G401.6 (cell line): Measurements from ENCODE around the gene CFAP99.

Experiments
- FAIRE-seq: peaks from 2 replicates; lab custom pipeline; 2012; peaks lifted over from hg19 to GRCh38; lab: Jason Lieb, UNC

Gene CFAP99

GRCh38 chr4:2390784-2391421 lies 27.9 kb upstream of the CFAP99 start:
- FAIRE-seq, result no peak

DNA sequence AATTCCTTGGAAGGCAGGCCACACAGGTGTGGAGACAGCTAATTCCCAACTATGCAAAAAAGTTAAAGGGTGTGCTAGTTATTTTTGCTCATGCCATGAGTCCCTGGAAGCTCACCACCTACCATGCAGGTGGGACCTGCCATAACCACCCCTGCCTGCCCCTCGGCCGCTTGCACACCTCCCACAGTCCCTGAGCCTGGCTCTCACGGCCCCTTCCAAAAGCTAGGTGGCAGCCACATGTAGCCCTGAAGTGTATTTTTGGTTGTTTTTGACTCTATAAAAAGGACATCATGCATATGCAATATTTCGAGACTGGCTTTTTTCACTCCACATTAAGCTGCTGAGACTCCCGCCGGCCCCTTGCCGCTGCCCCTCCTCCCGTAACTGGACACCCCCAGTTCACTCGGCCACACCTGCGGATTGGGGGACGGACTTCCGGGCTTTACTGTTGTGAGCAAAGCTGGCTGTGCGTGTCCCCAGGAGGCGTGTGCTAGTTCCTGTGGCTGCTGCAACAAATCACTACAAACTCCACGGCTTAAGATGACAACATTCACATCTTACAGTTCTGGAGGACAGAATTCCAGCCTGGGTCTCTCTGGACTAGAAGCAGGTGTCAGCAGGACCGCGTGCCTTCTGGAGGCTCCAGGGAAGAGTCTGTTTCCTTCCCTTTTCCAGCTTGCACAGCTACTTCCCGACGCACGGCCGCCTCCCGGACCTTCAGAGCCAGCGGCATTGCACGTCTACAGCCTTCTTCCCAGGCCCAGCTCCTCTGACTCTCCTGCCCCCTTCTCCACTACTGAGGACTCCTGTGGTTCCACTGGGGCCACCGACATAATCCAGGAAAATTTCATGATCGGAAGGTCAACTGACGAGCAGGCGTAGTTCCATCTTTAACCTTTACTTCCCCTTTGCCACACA lies 25.1 kb upstream of the CFAP99 start:
- FAIRE-seq, result no peak

DNA sequence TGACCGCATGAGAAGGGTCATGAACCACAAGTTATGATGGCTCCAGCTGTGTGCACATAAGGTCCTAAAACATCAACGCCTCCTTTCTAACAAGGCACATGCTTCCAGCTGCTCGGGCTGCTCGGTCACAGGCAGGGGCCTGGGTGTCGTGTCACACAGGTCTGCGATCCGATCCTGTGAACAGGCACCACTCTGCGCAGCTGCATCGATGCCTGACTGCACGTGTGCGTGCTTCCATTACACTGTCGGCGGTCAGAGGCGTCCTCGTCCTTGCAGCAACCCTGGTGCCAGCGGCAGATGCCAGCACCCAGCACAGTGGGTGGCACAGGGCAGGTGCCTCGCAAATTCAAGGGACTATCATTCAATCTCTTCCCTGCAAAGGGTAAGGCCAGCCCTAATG lies 24.2 kb upstream of the CFAP99 start:
- FAIRE-seq, result no peak

DNA sequence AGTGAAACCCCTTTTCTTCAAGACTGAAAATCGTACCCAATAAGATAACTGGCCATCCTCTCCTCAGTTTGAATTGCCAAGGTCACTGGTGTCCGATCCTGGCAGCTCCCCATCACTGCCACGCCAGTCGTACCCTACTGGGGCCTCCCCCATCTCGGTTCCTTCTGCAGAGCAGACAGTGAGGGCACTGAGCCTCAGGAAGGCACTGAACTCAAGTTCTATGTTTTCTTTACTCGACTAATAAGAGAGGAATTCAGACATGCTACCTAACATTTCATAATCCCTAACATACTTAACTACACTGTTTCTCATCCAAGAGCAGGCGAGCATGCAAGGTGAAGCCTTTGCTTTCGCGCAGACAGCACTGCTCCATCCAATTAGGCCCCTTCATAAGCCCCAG lies 23.7 kb upstream of the CFAP99 start:
- FAIRE-seq, result no peak

GRCh38 chr4:2395584-2395983 lies 23.2 kb upstream of the CFAP99 start:
- FAIRE-seq, result no peak

GRCh38 chr4:2396781-2397368 lies 21.9 kb upstream of the CFAP99 start:
- no peak for FAIRE-seq

- no peak for FAIRE-seq
Measured at GRCh38 chr4:2397596-2398379, 21.0 kb upstream of the CFAP99 start.

GRCh38 chr4:2399216-2399615 lies 19.5 kb upstream of the CFAP99 start:
- no peak for FAIRE-seq

DNA sequence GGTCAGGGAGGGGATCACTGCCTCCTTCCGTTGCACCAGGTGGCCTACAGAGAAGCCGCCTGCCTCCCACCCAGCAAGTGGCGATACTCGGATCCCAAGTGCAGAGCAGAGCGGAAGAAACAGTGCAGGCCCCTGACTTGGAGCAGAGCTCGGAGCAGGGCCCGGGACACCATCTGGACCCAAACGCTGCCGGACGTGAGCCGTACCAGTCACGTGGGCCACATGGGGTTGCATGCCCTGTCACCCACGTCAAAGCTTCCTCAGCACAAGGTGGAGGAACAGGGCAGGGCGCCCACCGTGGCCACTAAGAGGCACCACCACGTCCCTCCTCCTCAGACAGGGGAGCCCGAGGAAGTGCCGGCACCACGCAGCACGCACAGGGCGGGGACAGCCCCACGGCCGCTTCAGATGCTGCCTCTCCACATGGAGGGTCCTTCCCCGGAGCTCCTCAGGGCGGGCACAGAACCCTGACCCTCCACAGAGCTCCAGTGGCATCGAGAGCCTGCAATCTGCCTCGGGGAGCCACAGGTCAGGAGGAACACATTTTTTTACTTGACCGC lies 19.0 kb upstream of the CFAP99 start:
- no peak for FAIRE-seq

DNA sequence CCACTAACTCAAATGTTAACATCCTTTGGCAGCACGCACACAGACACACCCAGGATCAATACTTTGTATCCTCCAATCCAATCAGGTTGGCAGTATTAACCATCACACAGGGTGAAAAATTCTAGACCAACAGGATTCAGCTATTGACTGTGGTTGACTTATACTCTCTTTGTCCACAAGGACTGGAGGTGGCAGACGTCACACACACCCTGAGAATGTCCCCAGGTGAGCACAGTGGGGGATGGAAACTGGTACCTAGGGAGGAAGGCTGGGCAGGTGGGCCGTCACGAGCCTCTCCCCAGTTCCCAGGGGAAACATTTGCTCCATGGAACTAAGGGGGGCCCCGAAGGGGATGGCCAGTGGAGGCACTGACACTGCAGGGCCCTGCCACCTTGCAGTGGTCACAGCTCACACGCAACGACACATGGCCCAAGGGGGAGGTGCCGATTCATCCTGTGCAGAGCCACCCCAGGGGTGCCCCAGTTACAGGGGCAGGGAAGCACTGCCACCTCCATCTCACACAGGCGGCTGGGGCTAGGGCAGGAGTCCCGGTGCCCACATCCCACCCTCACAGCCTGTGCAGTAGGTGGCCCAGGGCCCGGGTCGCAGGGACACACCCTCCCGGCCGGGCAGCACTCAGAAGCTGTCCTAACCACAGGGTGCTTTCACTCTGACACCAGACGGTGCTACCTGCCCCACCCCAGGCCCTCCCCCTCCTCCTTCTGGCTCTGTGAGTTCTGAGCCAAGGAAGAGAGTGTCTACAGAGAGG lies 17.7 kb upstream of the CFAP99 start:
- no peak for FAIRE-seq

GRCh38 chr4:2401610-2401983 lies 17.2 kb upstream of the CFAP99 start:
- FAIRE-seq, result no peak

GRCh38 chr4:2402048-2402842 lies 16.5 kb upstream of the CFAP99 start:
- FAIRE-seq, result no peak

GRCh38 chr4:2402941-2403340 lies 15.8 kb upstream of the CFAP99 start:
- no peak for FAIRE-seq

GRCh38 chr4:2406406-2406805 lies 12.3 kb upstream of the CFAP99 start:
- no peak for FAIRE-seq

DNA sequence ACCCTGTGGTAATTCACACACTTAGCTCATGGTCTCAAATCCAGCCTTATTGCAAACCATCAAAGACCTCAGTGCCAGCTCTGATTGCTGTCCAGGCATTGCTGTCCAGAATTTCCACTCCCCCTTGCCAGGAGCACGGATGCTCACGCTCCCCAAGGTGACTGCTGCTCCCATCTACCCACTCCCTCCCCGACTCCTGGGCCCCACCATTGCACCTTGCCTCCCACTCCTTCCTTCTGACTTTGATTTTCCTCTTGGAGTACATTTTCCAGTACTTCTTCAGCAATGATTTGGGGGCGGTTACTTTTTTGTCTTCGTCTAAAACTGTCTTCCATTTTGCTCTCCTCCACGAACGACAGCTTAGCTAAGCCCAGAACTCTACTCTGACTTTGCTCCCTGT lies 11.8 kb upstream of the CFAP99 start:
- FAIRE-seq, result no peak

GRCh38 chr4:2407991-2408342 lies 10.8 kb upstream of the CFAP99 start:
- no peak for FAIRE-seq

DNA sequence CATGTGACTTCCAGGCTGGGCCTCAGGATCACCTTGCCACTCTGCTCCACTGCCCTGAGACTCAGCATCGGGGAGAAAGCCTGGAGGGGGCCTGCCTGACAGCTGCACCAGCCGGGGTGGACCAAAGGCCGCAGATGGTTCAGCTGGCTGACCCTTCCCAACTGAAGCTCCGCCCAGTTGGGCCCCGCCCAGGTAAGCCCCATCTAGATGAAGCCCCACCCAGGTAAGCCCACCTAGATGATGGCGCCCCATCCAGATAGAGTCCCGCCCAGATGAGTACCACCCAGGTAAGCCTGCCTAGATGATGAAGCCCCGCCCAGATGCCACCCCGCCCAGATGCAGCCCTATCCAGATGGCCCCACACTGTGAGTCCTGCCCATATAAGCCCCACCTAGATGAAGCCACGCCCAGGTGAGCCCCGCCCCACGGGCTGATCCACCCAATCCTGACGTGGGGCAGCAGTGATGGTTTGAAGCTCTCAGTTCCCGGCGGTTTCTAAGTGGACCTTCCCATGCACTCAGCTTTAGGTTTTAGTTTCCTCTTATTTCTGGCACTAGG lies 10.3 kb upstream of the CFAP99 start:
- FAIRE-seq, result peak; percentile 64

GRCh38 chr4:2408976-2409375 lies 9.8 kb upstream of the CFAP99 start:
- no peak for FAIRE-seq

DNA sequence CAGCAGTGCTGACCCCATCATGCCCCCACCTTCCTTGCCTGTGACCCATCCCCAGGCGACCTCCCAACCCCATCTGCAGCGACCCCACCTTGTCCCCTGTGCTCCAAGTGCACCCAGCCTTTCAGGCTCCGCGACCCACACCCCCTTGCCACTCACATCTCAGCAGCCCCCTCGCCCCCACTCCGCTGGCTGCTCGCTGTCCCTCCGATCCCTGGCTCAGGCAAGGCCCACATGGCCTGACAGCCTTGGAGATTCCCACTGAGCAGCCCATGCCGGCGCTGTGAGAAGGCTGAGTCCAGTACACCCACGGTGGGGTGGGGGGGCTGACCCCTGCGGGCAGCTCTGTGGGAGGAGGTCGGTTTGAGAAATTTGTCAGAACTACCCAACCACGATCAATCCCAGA lies 9.4 kb upstream of the CFAP99 start:
- no peak for FAIRE-seq

DNA sequence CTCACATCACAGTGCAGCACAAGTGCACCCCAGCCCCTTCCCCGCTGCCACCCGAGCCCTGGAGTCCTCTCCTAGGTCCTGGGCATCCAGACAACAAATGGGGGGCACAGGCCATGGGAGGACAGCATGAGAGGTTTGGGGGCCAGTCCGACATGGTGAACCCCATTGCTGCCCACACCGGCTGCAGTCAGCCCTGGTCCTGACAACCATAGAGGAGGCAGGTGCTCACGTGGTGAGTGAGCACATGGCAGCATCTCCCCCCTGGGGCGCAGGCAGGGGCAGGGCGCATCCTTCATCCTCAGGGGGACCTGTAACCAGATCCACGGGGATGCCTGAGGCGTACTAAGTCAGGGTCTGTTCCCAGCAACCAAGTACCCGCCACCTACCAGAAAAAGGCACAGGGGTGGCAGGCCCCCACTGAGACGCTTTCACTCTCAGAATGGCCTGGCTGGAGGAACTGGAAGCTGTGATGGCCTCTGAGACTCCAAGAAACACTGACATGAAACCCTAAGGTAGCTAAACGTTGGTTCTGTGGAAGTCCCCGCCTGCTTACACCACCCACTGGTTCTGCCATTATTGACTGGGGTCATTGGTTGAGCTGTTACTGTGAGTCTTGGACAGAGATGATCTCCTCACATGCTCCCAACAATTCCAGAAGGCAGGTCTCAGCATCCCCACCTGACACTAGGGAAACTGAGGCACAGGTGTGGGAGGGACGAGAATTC lies 6.8 kb upstream of the CFAP99 start:
- no peak for FAIRE-seq
